ENCODE results near the gene HBP1. TPM values are rescaled to one million over a fixed set of nuclear protein-coding genes. Genes with fewer than 3 reads are reported as not detected.
"Not testable (repeated sequence)": the region's sequence is repeated elsewhere in the genome, so short reads cannot be mapped to it uniquely, and the experiment has no call there.

The HBP1 gene
- total RNA-seq, 1 donor from 2014 or later: 81.4 TPM

DNA sequence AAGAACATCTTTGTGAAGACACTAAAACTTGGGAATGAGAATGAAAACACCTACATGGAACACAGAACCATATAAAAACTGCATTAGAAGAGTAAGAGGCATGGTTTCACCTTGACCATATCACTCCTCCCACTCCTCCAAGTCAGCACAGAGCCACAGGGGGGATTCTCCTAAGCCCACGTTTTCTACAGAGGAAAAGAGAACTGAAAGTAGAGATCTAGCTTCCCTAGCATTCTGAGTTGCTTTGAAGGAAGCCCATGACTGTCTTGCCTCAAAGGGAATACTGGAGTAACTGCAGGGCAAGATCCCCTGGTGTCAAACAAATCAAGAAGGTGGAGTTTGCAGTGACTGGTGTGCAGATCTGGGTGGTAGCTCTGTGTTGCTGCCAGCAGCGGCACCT lies 43.9 kb downstream of the HBP1 start:
- intact Hi-C loops (cut with micrococcal nuclease): no loop called here
- DNase-seq (no peak), ATAC-seq (no peak)

GRCh38 chr7:107213193-107213788 lies 44.5 kb downstream of the HBP1 start:
- peak; percentile 71 for DNase-seq
- ATAC-seq: peak; percentile 79
- intact Hi-C loops (cut with micrococcal nuclease): no loop called here

DNA sequence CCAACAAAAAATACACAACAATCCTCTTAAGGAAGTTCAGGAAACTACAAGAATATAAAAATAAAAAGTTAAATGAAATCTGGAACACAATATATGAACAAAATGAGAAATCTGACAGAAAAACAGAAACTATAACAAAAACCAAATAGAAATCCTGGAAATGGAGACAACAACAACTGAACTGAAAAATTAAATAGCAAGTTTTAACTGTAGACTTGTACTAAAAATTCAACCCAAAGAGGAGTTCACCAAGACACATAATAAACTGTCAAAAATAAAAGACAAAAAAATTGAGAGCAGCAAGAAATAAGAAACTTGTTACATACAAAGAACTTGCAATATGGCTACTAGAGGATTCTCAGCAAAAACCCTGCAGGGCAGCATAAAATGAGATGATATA lies 45.1 kb downstream of the HBP1 start:
- no peak for ATAC-seq
- intact Hi-C loops (cut with micrococcal nuclease): no loop called here

GRCh38 chr7:107219563-107220244 lies 50.9 kb downstream of the HBP1 start:
- DNase-seq: no peak
- no peak for ATAC-seq
- intact Hi-C loops (cut with micrococcal nuclease): loop anchor here (10.0 kb wide), 1 partner anchor 55 kb away; no protein-coding TSS in a partner anchor

More for the DNA sequence above, 45.1 kb downstream of the HBP1 start:
- no peak for DNase-seq

DNA sequence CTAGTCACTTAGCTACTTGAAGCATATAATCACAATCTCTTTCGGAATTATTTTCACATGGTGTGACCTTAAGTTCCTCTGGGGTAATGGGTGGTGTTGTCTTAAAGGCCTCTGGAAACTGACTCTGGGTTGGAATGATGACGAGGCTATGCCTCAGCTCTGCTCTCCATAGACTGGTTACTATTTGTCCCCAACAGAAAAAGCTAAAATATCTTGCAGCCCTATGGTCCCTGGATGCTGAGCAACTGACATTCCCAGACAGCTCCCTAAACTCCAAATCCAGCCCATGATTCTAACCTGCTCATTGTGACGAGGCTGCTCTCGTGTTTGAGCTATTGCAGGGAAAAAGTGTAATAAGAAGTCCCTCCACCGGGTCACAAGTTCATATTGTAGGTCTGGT lies 51.6 kb downstream of the HBP1 start:
- ATAC-seq (peak; percentile 81), DNase-seq (no peak)
- intact Hi-C loops (cut with micrococcal nuclease): loop anchor here (10.0 kb wide), 1 partner anchor 54 kb away; no protein-coding TSS in a partner anchor

DNA sequence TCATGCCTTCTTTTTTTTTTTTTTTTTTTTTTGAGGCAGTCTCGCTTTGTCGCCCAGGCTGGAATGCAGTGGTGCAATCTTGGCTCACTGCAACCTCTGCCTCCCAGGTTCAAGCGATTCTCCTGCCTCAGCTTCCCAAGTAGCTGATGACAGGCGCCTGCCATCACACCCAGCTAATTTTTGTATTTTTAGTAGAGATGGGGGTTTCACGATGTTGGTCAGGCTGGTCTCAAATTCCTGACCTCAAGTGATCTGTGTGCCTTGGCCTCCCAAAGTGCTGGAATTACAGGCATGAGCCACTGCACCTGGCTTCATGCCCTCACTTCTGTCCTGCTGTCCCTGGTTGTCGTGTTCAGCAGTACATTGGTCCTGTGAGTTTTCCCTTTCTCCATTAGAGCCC lies 52.0 kb downstream of the HBP1 start:
- peak; percentile 70 for DNase-seq
- ATAC-seq: peak; percentile 90
- intact Hi-C loops (cut with micrococcal nuclease): loop anchor here (10.0 kb wide), 1 partner anchor 54 kb away; no protein-coding TSS in a partner anchor

GRCh38 chr7:107224374-107225223 lies 55.8 kb downstream of the HBP1 start:
- intact Hi-C loops (cut with micrococcal nuclease): loop anchor here (10.0 kb wide), 1 partner anchor 50 kb away; no protein-coding TSS in a partner anchor
- ATAC-seq: peak; percentile 4
- no peak for DNase-seq

DNA sequence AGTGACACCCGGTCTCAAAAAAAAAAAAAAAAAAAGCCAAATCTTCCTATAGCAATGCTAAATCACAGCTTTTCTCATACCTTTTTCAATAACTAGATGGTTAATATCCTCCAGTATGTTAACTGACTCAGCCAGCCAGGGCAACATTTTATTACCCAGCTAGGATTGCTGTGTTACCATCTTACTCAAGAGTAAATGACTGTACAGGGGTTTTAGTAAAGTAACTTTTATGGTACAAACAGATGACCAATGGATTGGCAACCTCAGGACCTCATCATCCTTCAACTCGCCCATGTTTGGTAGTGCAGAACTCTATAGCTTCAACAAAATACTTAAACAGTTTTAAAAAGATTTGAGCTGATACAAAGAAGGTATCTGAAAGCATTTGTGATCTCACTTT lies 59.5 kb downstream of the HBP1 start:
- intact Hi-C loops (cut with micrococcal nuclease): loop anchor here (10.0 kb wide), 1 partner anchor 47 kb away; no protein-coding TSS in a partner anchor
- no peak for DNase-seq
- ATAC-seq: no peak

GRCh38 chr7:107230334-107230733 lies 61.5 kb downstream of the HBP1 start:
- intact Hi-C loops (cut with micrococcal nuclease): no loop called here
- no peak for DNase-seq
- ATAC-seq: no peak

GRCh38 chr7:107232568-107233090 lies 63.8 kb downstream of the HBP1 start:
- intact Hi-C loops (cut with micrococcal nuclease): no loop called here
- DNase-seq (no peak), ATAC-seq (no peak)

- DNase-seq: no peak
- intact Hi-C loops (cut with micrococcal nuclease): no loop called here
- ATAC-seq: peak; percentile 43
Measured at GRCh38 chr7:107233174-107233573, 64.4 kb downstream of the HBP1 start.

GRCh38 chr7:107233981-107234380 lies 65.2 kb downstream of the HBP1 start:
- ATAC-seq (peak; percentile 46), DNase-seq (no peak)
- intact Hi-C loops (cut with micrococcal nuclease): no loop called here

GRCh38 chr7:107234436-107234835 lies 65.6 kb downstream of the HBP1 start:
- ATAC-seq: no peak
- intact Hi-C loops (cut with micrococcal nuclease): no loop called here
- no peak for DNase-seq

DNA sequence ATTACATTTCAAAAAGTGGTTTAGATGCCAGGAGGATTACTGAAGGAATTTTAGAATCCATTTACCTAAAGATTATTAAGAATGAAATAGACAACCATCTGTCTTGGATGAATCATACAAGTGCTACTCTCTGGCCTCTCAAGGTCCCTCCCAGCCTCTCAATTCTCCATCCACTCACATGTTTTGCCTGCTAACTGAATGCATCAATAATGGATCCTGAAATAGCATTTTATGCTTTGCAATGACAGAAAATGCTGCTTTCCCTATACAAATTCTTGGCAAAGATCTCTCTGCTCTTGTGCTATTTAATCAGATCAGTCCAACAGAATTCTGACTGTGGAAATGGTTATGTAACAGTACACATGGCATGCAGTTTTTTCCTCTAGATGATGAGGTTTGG lies 68.1 kb downstream of the HBP1 start:
- intact Hi-C loops (cut with micrococcal nuclease): no loop called here
- no peak for DNase-seq
- no peak for ATAC-seq

DNA sequence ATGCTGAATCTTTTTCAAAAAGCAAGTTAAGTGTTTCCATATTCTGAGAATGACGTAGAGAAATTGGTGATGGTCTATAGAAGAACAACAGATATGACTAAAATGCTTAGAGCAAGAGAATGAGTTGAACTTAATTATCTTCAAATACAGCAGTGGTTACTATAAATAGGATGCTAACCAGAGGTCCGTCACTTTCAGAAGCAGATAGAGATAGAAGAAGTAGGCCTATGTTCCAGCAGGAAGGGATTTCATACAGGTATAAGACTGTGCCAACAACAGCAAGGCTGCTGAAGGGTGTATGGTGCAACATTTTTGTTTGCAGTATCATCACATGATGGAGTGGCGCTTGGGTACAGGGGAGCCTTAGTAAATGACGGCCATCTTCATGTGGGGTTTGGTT lies 68.6 kb downstream of the HBP1 start:
- intact Hi-C loops (cut with micrococcal nuclease): no loop called here
- DNase-seq (no peak), ATAC-seq (peak; percentile 78)

DNA sequence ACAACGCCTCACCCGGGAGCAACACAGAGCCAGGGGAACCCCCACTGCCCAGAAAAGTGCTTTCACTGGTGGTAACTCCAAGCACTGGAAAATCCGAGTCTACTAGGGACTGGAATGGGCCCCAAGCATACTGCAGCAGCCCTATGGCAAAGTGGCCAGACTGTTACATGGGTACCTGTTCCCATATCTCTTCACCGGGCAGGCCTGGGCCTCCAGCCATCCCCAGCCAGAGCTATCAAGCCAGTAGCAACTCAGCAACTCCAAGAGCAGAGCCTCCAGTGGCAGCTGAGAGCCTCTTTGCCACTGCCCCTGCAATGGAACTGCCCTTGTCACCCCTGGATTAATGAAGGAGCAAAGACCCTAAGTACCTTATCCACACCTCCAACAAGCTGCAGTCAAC lies 73.5 kb downstream of the HBP1 start:
- DNase-seq (peak; percentile 65), ATAC-seq (peak; percentile 85)
- intact Hi-C loops (cut with micrococcal nuclease): no loop called here

GRCh38 chr7:107244613-107245012 lies 75.8 kb downstream of the HBP1 start:
- intact Hi-C loops (cut with micrococcal nuclease): no loop called here
- ATAC-seq (no peak), DNase-seq (no peak)

GRCh38 chr7:107246836-107247235 lies 78.0 kb downstream of the HBP1 start:
- ATAC-seq; intact Hi-C loops (cut with micrococcal nuclease); DNase-seq: not testable (repeated sequence)

- no peak for ATAC-seq
- intact Hi-C loops (cut with micrococcal nuclease): no loop called here
- DNase-seq: no peak
Measured at GRCh38 chr7:107248551-107249316, 79.9 kb downstream of the HBP1 start.
